Measurements from ENCODE around the gene STEAP1B.

GRCh38 chr7:22435105-22435504 lies 64.9 kb downstream of the STEAP1B start:
- TF ChIP-seq POLR2A (IDR thresholded peaks at IDR 0.05; ENCODE audit: low read depth): no peak
- no peak for TF ChIP-seq CTCF (IDR thresholded peaks at IDR 0.05)

Measured in esophagus muscularis mucosa (tissue), 3 donors.